CD14-positive monocyte (primary cell): ENCODE results near the gene XAGE3. TPM values are rescaled to one million over a fixed set of nuclear protein-coding genes. Genes with fewer than 3 reads are reported as not detected.
"Not testable (repeated sequence)": the region's sequence is repeated elsewhere in the genome, so short reads cannot be mapped to it uniquely, and the experiment has no call there.

Source experiments
- DNase-seq, 3 donors: peaks; one replicate each; pipeline ENCODE4 v3.0.0-alpha.2; 2011 to 2022
- H2AFZ ChIP-seq: 2 replicates; pipeline ENCODE4 v1.6.0; 2012; ENCODE audit warnings: mild to moderate bottlenecking, low read depth, low read length, inconsistent platforms; ENCODE audit not compliant: insufficient read depth, poor library complexity, severe bottlenecking
- H3K27ac ChIP-seq, 2 donors: 1 replicate in 1 of 2; 2 replicates in 1 of 2; pipeline ENCODE4 v1.5.1; 2012 to 2013; ENCODE audit warnings: low read length in 2 of 2, control low read depth in 1 of 2, inconsistent platforms in 1 of 2, low read depth in 1 of 2, mild to moderate bottlenecking in 1 of 2
- H3K27me3 ChIP-seq, 2 donors: one replicate each; pipeline versions ENCODE4 v1.6.0 to v1.6.1; 2011 to 2013; ENCODE audit warnings: low read length in 2 of 2; ENCODE audit not compliant: control insufficient read depth in 2 of 2, insufficient read depth in 2 of 2
- H3K36me3 ChIP-seq, 2 donors: replicated peaks in 1 of 2; 1 replicate in 1 of 2; 2 replicates in 1 of 2; pipeline versions ENCODE4 v1.5.1 to v1.6.1; 2012 to 2013; ENCODE audit warnings: low read length in 2 of 2, control low read depth in 1 of 2, inconsistent platforms in 1 of 2, mild to moderate bottlenecking in 1 of 2; ENCODE audit not compliant: insufficient read depth in 2 of 2, control insufficient read depth in 1 of 2
- H3K4me1 ChIP-seq, 2 donors: 1 replicate in 1 of 2; 2 replicates in 1 of 2; pipeline versions ENCODE4 v1.5.1 to v1.6.1; 2012 to 2013; ENCODE audit warnings: low read length in 2 of 2, control low read depth in 1 of 2, inconsistent platforms in 1 of 2, mild to moderate bottlenecking in 1 of 2, moderate library complexity in 1 of 2; ENCODE audit not compliant: insufficient read depth in 2 of 2, control insufficient read depth in 1 of 2
- H3K4me2 ChIP-seq: replicated peaks from 2 replicates; pipeline ENCODE3; 2012; ENCODE audit warnings: low read length, moderate library complexity, mild to moderate bottlenecking; ENCODE audit not compliant: poor library complexity, severe bottlenecking; ENCODE audit errors: extremely low read depth
- H3K4me3 ChIP-seq, 3 experiments: fragments of 200-600 bp in 1 of 3; sonication (generic) in 1 of 3; replicated peaks in 1 of 3; 1 replicate in 2 of 3; 2 replicates in 1 of 3; pipeline ENCODE4 v1.5.1; 2011 to 2013; ENCODE audit warnings: low read length in 3 of 3, mild to moderate bottlenecking in 3 of 3, control low read depth in 2 of 3, low read depth in 2 of 3, inconsistent platforms in 1 of 3, moderate library complexity in 1 of 3
- H3K79me2 ChIP-seq: 2 replicates; pipeline ENCODE4 v1.6.0; 2012; ENCODE audit warnings: mild to moderate bottlenecking, control low read depth, inconsistent platforms, low read length, moderate library complexity; ENCODE audit not compliant: insufficient read depth
- H3K9ac ChIP-seq: 2 replicates; pipeline ENCODE4 v1.6.0; 2017; ENCODE audit warnings: low read length, mild to moderate bottlenecking; ENCODE audit not compliant: insufficient read depth, poor library complexity, severe bottlenecking
- H3K9me3 ChIP-seq, 2 donors: replicated peaks in 1 of 2; 1 replicate in 1 of 2; 2 replicates in 1 of 2; pipeline versions ENCODE4 v1.5.1 to v1.6.1; 2012 to 2013; ENCODE audit warnings: low read length in 2 of 2, control low read depth in 1 of 2; ENCODE audit not compliant: control insufficient read depth in 1 of 2, insufficient read depth in 1 of 2
- H4K20me1 ChIP-seq: 2 replicates; pipeline ENCODE4 v1.6.0; 2012; ENCODE audit warnings: mild to moderate bottlenecking, low read length, control low read depth, moderate library complexity; ENCODE audit not compliant: insufficient read depth
- H3K27ac Mint-ChIP-seq, 7 donors: one replicate each; pipeline ENCODE4 v1.8.0; 2020; ENCODE audit warnings: mild to moderate bottlenecking in 7 of 7, mixed read lengths in 7 of 7, moderate library complexity in 6 of 7, inconsistent platforms in 2 of 7
- H3K27me3 Mint-ChIP-seq, 3 donors: one replicate each; pipeline ENCODE4 v1.8.0; 2021 to 2022; ENCODE audit warnings: low read depth in 3 of 3, mild to moderate bottlenecking in 3 of 3, mixed read lengths in 3 of 3, moderate library complexity in 3 of 3, inconsistent platforms in 1 of 3
- H3K36me3 Mint-ChIP-seq, 2 donors: one replicate each; pipeline ENCODE4 v1.8.0; 2020; ENCODE audit warnings: mixed read lengths in 2 of 2, inconsistent platforms in 1 of 2, mild to moderate bottlenecking in 1 of 2
- H3K4me1 Mint-ChIP-seq: one replicate; pipeline ENCODE4 v1.8.0; 2020; ENCODE audit warnings: mild to moderate bottlenecking, mixed read lengths
- H3K4me3 Mint-ChIP-seq, 2 donors: one replicate each; pipeline ENCODE4 v1.8.0; 2020; ENCODE audit warnings: mild to moderate bottlenecking in 2 of 2, mixed read lengths in 2 of 2, moderate library complexity in 1 of 2
- H3K9me3 Mint-ChIP-seq, 7 donors: one replicate each; pipeline ENCODE4 v1.8.0; 2020 to 2022; ENCODE audit warnings: mixed read lengths in 7 of 7, mild to moderate bottlenecking in 6 of 7, moderate library complexity in 6 of 7, inconsistent platforms in 2 of 7
- WGBS: methylation state at CpG from one replicate; pipeline ENCODE4 v1.1.5; 2013; ENCODE audit warnings: missing lambda C conversion rate; ENCODE audit not compliant: insufficient coverage; 5-methylcytosine and 5-hydroxymethylcytosine counted together
- intact Hi-C, 2 donors: fragments of 100-400 bp; cut with micrococcal nuclease; formaldehyde crosslinking; loops; one replicate each; pipeline versions ENCODE4 v1.15.0 to v1.15.1; 2023
- polyA plus RNA-seq, 3 donors: library from polyadenylated mRNA; depleted of rRNA in 1 of 3; unstranded in 2 of 3; stranded (reverse) in 1 of 3; fragments of 300-500 nt in 2 of 3; fragments of >200 nt in 1 of 3; fragmentation: Illumina TruSeq in 2 of 3; gene quantifications; 1 replicate in 2 of 3; 2 replicates in 1 of 3; pipeline ENCODE4 v1.2.3, GENCODE V29; 2012 to 2021
- TF ChIP-seq, protein P1 (sequence below): fragments of 200-600 bp; IDR thresholded peaks from one replicate; pipeline ENCODE4 v1.8.0; 2022; ENCODE audit warnings: antibody characterized with exemption, mild to moderate bottlenecking

XAGE3 gene
- polyA plus RNA-seq, 3 donors, result not detected

- TF ChIP-seq, protein P1, sequence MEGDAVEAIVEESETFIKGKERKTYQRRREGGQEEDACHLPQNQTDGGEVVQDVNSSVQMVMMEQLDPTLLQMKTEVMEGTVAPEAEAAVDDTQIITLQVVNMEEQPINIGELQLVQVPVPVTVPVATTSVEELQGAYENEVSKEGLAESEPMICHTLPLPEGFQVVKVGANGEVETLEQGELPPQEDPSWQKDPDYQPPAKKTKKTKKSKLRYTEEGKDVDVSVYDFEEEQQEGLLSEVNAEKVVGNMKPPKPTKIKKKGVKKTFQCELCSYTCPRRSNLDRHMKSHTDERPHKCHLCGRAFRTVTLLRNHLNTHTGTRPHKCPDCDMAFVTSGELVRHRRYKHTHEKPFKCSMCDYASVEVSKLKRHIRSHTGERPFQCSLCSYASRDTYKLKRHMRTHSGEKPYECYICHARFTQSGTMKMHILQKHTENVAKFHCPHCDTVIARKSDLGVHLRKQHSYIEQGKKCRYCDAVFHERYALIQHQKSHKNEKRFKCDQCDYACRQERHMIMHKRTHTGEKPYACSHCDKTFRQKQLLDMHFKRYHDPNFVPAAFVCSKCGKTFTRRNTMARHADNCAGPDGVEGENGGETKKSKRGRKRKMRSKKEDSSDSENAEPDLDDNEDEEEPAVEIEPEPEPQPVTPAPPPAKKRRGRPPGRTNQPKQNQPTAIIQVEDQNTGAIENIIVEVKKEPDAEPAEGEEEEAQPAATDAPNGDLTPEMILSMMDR, result no peak
- WGBS, result 100% methylated on average over 1 of the region's 9 CpGs
- H4K20me1 ChIP-seq, result no peaks in the 10 kb centered on the region
- no peaks in the 10 kb centered on the region for H3K27me3 ChIP-seq
- H3K36me3 ChIP-seq, result no peaks in the 10 kb centered on the region
- Mint-ChIP-seq H3K9me3 (peaks cover 0 to 10% (median 2%) of the 10 kb centered on the region in 7 donors), H3K4me3 (no peak overlapping the region), H3K4me1 (peaks cover 2% of the 10 kb centered on the region), H3K27me3 (peaks cover 2 to 13% (median 4%) of the 10 kb centered on the region in 3 donors), H3K27ac (no peak overlapping the region), H3K36me3 (no peaks in the 10 kb centered on the region)
- DNase-seq, result no peak
- H3K4me3 ChIP-seq, result no peak overlapping the region
- H3K27ac ChIP-seq, result no peak overlapping the region
- no peaks in the 10 kb centered on the region for H3K4me1 ChIP-seq
- H3K79me2 ChIP-seq, result no peaks in the 10 kb centered on the region
- no peak overlapping the region for H3K4me2 ChIP-seq
- no peak overlapping the region for H3K9ac ChIP-seq
- intact Hi-C loops, result no loop called here
- H2AFZ ChIP-seq, result no peak overlapping the region
- no peaks in the 10 kb centered on the region for H3K9me3 ChIP-seq
Measured at GRCh38 chrX:52852110-52852860, 15.6 kb downstream of the XAGE3 start.

DNA sequence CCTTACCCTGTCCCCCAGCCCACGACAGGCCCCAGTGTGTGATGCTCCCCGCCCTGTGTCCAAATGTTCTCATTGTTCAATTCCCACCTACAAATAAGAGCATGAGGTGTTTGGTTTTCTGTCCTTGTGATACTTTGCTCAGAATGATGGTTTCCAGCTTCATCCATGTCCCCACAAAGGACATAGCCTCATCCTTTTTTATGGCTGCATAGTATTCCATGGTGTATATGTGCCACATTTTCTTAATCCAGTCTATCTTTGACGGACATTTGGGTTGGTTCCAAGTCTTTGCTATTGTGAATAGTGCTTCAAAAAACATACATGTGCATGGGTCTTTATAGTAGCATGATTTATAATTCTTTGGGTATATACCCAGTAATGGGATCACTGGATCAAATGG lies 24.3 kb downstream of the XAGE3 start:
- H3K27ac ChIP-seq, DNase-seq, H4K20me1 ChIP-seq, H3K4me1 Mint-ChIP-seq, H3K4me1 ChIP-seq, H3K9me3 ChIP-seq, H3K27ac Mint-ChIP-seq, H2AFZ ChIP-seq, intact Hi-C loops, H3K4me3 Mint-ChIP-seq, H3K4me2 ChIP-seq, H3K36me3 Mint-ChIP-seq, H3K4me3 ChIP-seq, H3K79me2 ChIP-seq, H3K36me3 ChIP-seq, H3K27me3 ChIP-seq, H3K9me3 Mint-ChIP-seq, H3K9ac ChIP-seq: not testable (repeated sequence)
- H3K27me3 Mint-ChIP-seq, result peaks cover 3 to 21% (median 5%) of the 10 kb centered on the region in 3 donors
- no CpG with 5 or more reads among the region's 3 CpGs for WGBS
